RWPE1 (cell line): ENCODE measurements around the gene SIPA1.

Experiments
- CTCF ChIA-PET: fragments of 350-600 bp; sonication (Branson Sonifier 250); formaldehyde crosslinking; extraction: SDS; loops from one replicate; lab custom pipeline; 2021; lab: Yijun Ruan, JAX
- POLR2A ChIA-PET: fragments of 400-600 bp; formaldehyde crosslinking; extraction: SDS; loops from one replicate; lab custom pipeline; 2020; ENCODE audit warnings: antibody characterized with exemption; ENCODE audit not compliant: low non-redundant PET; lab: Yijun Ruan, JAX
- DNase-seq: peaks from one replicate; pipeline ENCODE4 v3.0.0; 2012; ENCODE audit warnings: low spot score
- H3K27ac ChIP-seq: fragments of 450-650 bp; 2 replicates; pipeline ENCODE4 v1.5.1; 2017
- CTCF ChIP-seq: fragments of 450-650 bp; conservative IDR thresholded peaks from 2 replicates; pipeline ENCODE4 v1.5.1; 2017; ENCODE audit warnings: low read depth, mild to moderate bottlenecking

The SIPA1 gene

GRCh38 chr11:65637794-65638419 lies at the start of gene SIPA1:
TSS of gene SIPA1 (plus strand) at chr11:65638101. CDS start at chr11:65640922, 2,821 bp downstream.
- CTCF ChIA-PET, result interaction anchor here (0.6 to 1.5 kb wide), 5 partner anchors 9 to 180 kb away, joined by 3 to 9 read pairs (median 5); no protein-coding TSS in a partner anchor
- TF ChIP-seq CTCF, result no peak; the same call in 1 of the 2 replicates
- H3K27ac ChIP-seq, result peak within 1 kb of the TSS; percentile 87
- POLR2A ChIA-PET, result interaction anchor here (0.6 to 0.7 kb wide), 3 partner anchors 15 to 141 kb away, joined by 3 read pairs; no protein-coding TSS in a partner anchor
- DNase-seq, result peak; percentile 74

- ChIA-PET CTCF (interaction anchor here (0.6 to 1.0 kb wide), 5 partner anchors 9 to 274 kb away, joined by 3 to 5 read pairs (median 4); no protein-coding TSS in a partner anchor), POLR2A (interaction anchor here (0.6 kb wide), 2 partner anchors 60 to 367 kb away, joined by 3 to 9 read pairs; no protein-coding TSS in a partner anchor)
- no peak; the same call in 1 of the 2 replicates for TF ChIP-seq CTCF
- DNase-seq, result no peak
- H3K27ac ChIP-seq, result peak overlapping the region; percentile 68
Measured at GRCh38 chr11:65588199-65589054, 49.5 kb upstream of the SIPA1 start.

GRCh38 chr11:65589444-65590239 lies 48.3 kb upstream of the SIPA1 start:
- H3K27ac ChIP-seq, result peak overlapping the region; percentile 68

GRCh38 chr11:65590240-65590738 lies 47.6 kb upstream of the SIPA1 start:
- peak overlapping the region; percentile 68 for H3K27ac ChIP-seq
- no peak for DNase-seq
- ChIA-PET CTCF (no interaction called here), POLR2A (interaction anchor here (0.6 kb wide), 1 partner anchor 17 kb away, joined by 3 read pairs; no protein-coding TSS in a partner anchor)
- no peak for TF ChIP-seq CTCF

More at GRCh38 chr11:65589444-65590239, 48.3 kb upstream of the SIPA1 start:
- ChIA-PET CTCF (no interaction called here), POLR2A (no interaction called here)
- TF ChIP-seq CTCF, result no peak
- DNase-seq, result no peak

GRCh38 chr11:65591939-65592857 lies 45.7 kb upstream of the SIPA1 start:
- TF ChIP-seq CTCF, result no peak
- peak overlapping the region; percentile 67 for H3K27ac ChIP-seq
- no peak for DNase-seq

More at GRCh38 chr11:65591939-65592857, 45.7 kb upstream of the SIPA1 start:
- ChIA-PET CTCF (interaction anchor here (0.6 to 2.5 kb wide), 5 partner anchors 11 to 198 kb away, joined by 3 to 16 read pairs (median 11); no protein-coding TSS in a partner anchor), POLR2A (no interaction called here)
